Astrocyte (in vitro differentiated cells and primary cell): Measurements from ENCODE around the gene PLEKHA8. TPM values are rescaled to one million over a fixed set of nuclear protein-coding genes. Genes with fewer than 3 reads are reported as not detected.

Source experiments
- DNase-seq: peaks from one replicate; pipeline ENCODE4 v3.0.0-alpha.2; 2010; ENCODE audit warnings: low read depth
- FAIRE-seq: peaks from 2 replicates; lab custom pipeline; 2011; peaks lifted over from hg19 to GRCh38; lab: Jason Lieb, UNC
- H2AFZ ChIP-seq: 2 replicates; pipeline ENCODE4 v1.6.0; 2012; ENCODE audit warnings: low read depth, low read length, inconsistent platforms
- H3K27ac ChIP-seq: 2 replicates; pipeline ENCODE4 v1.5.1; 2011; ENCODE audit warnings: low read depth, low read length, inconsistent platforms
- H3K27me3 ChIP-seq: 2 replicates; pipeline ENCODE4 v1.6.0; 2011; ENCODE audit warnings: low read length, inconsistent platforms; ENCODE audit not compliant: insufficient read depth
- H3K36me3 ChIP-seq: 2 replicates; pipeline ENCODE4 v1.5.1; 2011; ENCODE audit warnings: low read length, inconsistent platforms; ENCODE audit not compliant: insufficient read depth
- H3K4me1 ChIP-seq: 2 replicates; pipeline ENCODE4 v1.5.1; 2011; ENCODE audit warnings: low read length, inconsistent platforms; ENCODE audit not compliant: insufficient read depth
- H3K4me2 ChIP-seq: 2 replicates; pipeline ENCODE4 v1.6.0; 2012; ENCODE audit warnings: low read length, inconsistent platforms
- H3K4me3 ChIP-seq: 2 replicates; pipeline ENCODE4 v1.5.1; 2011; ENCODE audit warnings: low read depth, mild to moderate bottlenecking, low read length, inconsistent platforms; ENCODE audit not compliant: insufficient read depth
- H3K79me2 ChIP-seq: 2 replicates; pipeline ENCODE4 v1.6.0; 2012; ENCODE audit warnings: mild to moderate bottlenecking, low read length, inconsistent platforms; ENCODE audit not compliant: insufficient read depth
- H3K9ac ChIP-seq: 2 replicates; pipeline ENCODE4 v1.6.0; 2012; ENCODE audit warnings: mild to moderate bottlenecking, low read length, inconsistent platforms
- H3K9me3 ChIP-seq: 2 replicates; pipeline ENCODE4 v1.5.1; 2012; ENCODE audit warnings: low read depth, mild to moderate bottlenecking, low read length, inconsistent platforms; ENCODE audit not compliant: insufficient read depth
- H4K20me1 ChIP-seq: 2 replicates; pipeline ENCODE4 v1.6.0; 2012; ENCODE audit warnings: low read length, inconsistent platforms; ENCODE audit not compliant: insufficient read depth
- H3K27ac Mint-ChIP-seq: one replicate; pipeline ENCODE4 v1.8.0; 2021; ENCODE audit warnings: mild to moderate bottlenecking, mixed read lengths; ENCODE audit not compliant: unreplicated experiment
- H3K27me3 Mint-ChIP-seq: one replicate; pipeline ENCODE4 v1.8.0; 2021; ENCODE audit warnings: low read depth, mixed read lengths; ENCODE audit not compliant: unreplicated experiment
- H3K36me3 Mint-ChIP-seq: one replicate; pipeline ENCODE4 v1.8.0; 2021; ENCODE audit warnings: low read depth, mixed read lengths; ENCODE audit not compliant: unreplicated experiment
- H3K4me1 Mint-ChIP-seq: one replicate; pipeline ENCODE4 v1.8.0; 2021; ENCODE audit warnings: low read depth, mixed read lengths; ENCODE audit not compliant: unreplicated experiment
- H3K4me3 Mint-ChIP-seq: one replicate; pipeline ENCODE4 v1.8.0; 2021; ENCODE audit warnings: mild to moderate bottlenecking, moderate library complexity, mixed read lengths; ENCODE audit not compliant: unreplicated experiment
- H3K9me3 Mint-ChIP-seq: one replicate; pipeline ENCODE4 v1.8.0; 2021; ENCODE audit warnings: mild to moderate bottlenecking, mixed read lengths; ENCODE audit not compliant: unreplicated experiment
- CTCF ChIP-seq: IDR thresholded peaks from 2 replicates; pipeline ENCODE4 v1.5.1; 2011; ENCODE audit warnings: low read depth, mild to moderate bottlenecking, inconsistent platforms, low read length, moderate library complexity; ENCODE audit not compliant: insufficient read depth
- EZH2 ChIP-seq: IDR thresholded peaks from 2 replicates; pipeline ENCODE4 v1.6.1; 2012; ENCODE audit warnings: mild to moderate bottlenecking, low read length, inconsistent platforms; ENCODE audit not compliant: insufficient read depth
- total RNA-seq: library from RNA; stranded (reverse); gene quantifications from 2 replicates; pipeline ENCODE4 v1.2.1, GENCODE V29; 2021

Gene PLEKHA8
- total RNA-seq, 1 donor from 2014 or later, result 34.7 TPM

GRCh38 chr7:29995652-29996051 is 32.6 kb upstream of the PLEKHA8 start:
- Mint-ChIP-seq H3K27me3 (no peaks in the 10 kb centered on the region), H3K27ac (no peak overlapping the region)
- no peaks in the 10 kb centered on the region for H3K27me3 ChIP-seq

GRCh38 chr7:29996321-29996720 is 31.9 kb upstream of the PLEKHA8 start:
- DNase-seq (no peak), FAIRE-seq (no peak)
- H4K20me1 ChIP-seq, result no peaks in the 10 kb centered on the region
- TF ChIP-seq CTCF, result no peak
- no peak for TF ChIP-seq EZH2
- no peaks in the 10 kb centered on the region for H3K79me2 ChIP-seq
- no peak overlapping the region for H3K27ac Mint-ChIP-seq
- peaks cover 9% of the 10 kb centered on the region for H3K9me3 Mint-ChIP-seq
- peaks cover 6% of the 10 kb centered on the region for H3K9me3 ChIP-seq
- H2AFZ ChIP-seq, result no peak overlapping the region
- H3K4me1 ChIP-seq, result no peaks in the 10 kb centered on the region
- no peak overlapping the region for H3K4me3 ChIP-seq
- no peak overlapping the region for H3K4me2 ChIP-seq
- H3K4me1 Mint-ChIP-seq, result no peaks in the 10 kb centered on the region
- no peak overlapping the region for H3K27ac ChIP-seq
- H3K36me3 Mint-ChIP-seq, result peaks cover 3% of the 10 kb centered on the region
- H3K4me3 Mint-ChIP-seq, result no peak overlapping the region
- no peaks in the 10 kb centered on the region for H3K27me3 Mint-ChIP-seq
- no peak overlapping the region for H3K9ac ChIP-seq
- no peaks in the 10 kb centered on the region for H3K36me3 ChIP-seq
- H3K27me3 ChIP-seq, result no peaks in the 10 kb centered on the region

More at GRCh38 chr7:29995652-29996051, 32.6 kb upstream of the PLEKHA8 start:
- peaks cover 2% of the 10 kb centered on the region for H3K36me3 Mint-ChIP-seq
- H3K4me1 Mint-ChIP-seq, result no peaks in the 10 kb centered on the region
- FAIRE-seq, result no peak
- H3K9me3 Mint-ChIP-seq, result peaks cover 9% of the 10 kb centered on the region
- Histone ChIP-seq H3K9ac (no peak overlapping the region), H4K20me1 (no peaks in the 10 kb centered on the region), H3K27ac (no peak overlapping the region), H2AFZ (no peak overlapping the region), H3K79me2 (no peaks in the 10 kb centered on the region), H3K9me3 (peaks cover 6% of the 10 kb centered on the region), H3K4me1 (no peaks in the 10 kb centered on the region), H3K36me3 (no peaks in the 10 kb centered on the region), H3K4me3 (no peak overlapping the region), H3K4me2 (no peak overlapping the region)
- H3K4me3 Mint-ChIP-seq, result no peak overlapping the region
- TF ChIP-seq EZH2 (no peak), CTCF (no peak)
- DNase-seq, result no peak

- Histone ChIP-seq H3K4me2 (no peak overlapping the region), H2AFZ (no peak overlapping the region), H3K27me3 (no peaks in the 10 kb centered on the region), H3K27ac (no peak overlapping the region), H3K4me1 (no peaks in the 10 kb centered on the region), H3K4me3 (no peak overlapping the region), H3K9me3 (peaks cover 6% of the 10 kb centered on the region), H3K36me3 (no peaks in the 10 kb centered on the region), H3K9ac (no peak overlapping the region), H4K20me1 (no peaks in the 10 kb centered on the region), H3K79me2 (no peaks in the 10 kb centered on the region)
- peaks cover 9% of the 10 kb centered on the region for H3K9me3 Mint-ChIP-seq
- H3K27ac Mint-ChIP-seq, result no peak overlapping the region
- FAIRE-seq (no peak), DNase-seq (no peak)
- H3K36me3 Mint-ChIP-seq, result peaks cover 3% of the 10 kb centered on the region
- TF ChIP-seq EZH2 (no peak), CTCF (no peak)
- H3K27me3 Mint-ChIP-seq, result no peaks in the 10 kb centered on the region
- no peak overlapping the region for H3K4me3 Mint-ChIP-seq
- H3K4me1 Mint-ChIP-seq, result no peaks in the 10 kb centered on the region
These were observed 29.7 kb upstream of the PLEKHA8 start for GRCh38 chr7:29998489-29998888.
